ENCODE measurements around the gene TXNDC11.

Gene TXNDC11

DNA sequence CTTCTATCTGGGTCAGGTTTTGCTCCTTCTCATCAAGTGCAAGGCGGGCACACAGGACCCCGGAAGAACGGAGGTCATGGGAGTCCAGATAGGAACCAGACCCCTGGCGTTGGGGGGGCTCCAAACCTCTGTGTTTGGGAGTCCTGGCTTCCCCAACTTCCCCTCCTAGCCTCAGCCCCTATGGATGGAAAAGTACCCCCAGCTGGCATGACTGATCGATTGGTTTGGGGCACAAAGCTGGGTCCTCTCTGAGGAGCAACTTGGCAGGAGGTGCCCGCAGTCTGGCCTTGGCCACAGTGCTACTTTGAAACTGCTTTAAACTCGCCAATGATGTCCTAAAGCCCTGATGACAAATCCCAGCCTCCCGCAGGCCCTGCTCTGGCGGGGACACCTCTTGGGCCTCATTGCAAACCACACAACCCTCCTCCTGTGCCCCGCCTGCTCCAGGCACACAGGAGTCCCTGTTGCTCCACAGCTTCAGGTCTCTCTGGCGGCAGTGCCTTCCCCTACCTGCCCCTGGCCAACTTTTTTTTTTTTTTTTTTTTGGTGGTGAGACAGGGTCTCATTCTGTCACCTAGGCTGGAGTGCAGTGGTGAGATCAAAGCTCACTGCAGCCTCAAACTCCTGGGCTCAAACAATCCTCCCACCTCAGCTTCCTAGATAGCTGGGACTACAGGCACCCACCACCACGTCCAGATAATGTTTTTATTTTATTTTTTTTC is 112.5 kb downstream of the TXNDC11 start:
- DNase-seq (ENCODE audit: low read depth), result no peak
